HG02885 (cell line): ENCODE measurements around the gene GLIS1.

Experiments
- ATAC-seq: cut with Tn5 transposase; IDR thresholded peaks from one replicate; pipeline ENCODE4 v1.9.1; 2021; ENCODE audit warnings: mild to moderate bottlenecking; ENCODE audit not compliant: unreplicated experiment, poor library complexity

The GLIS1 gene

GRCh38 chr1:53484705-53485477 lies 254.1 kb downstream of the GLIS1 start:
- ATAC-seq, result no peak

DNA sequence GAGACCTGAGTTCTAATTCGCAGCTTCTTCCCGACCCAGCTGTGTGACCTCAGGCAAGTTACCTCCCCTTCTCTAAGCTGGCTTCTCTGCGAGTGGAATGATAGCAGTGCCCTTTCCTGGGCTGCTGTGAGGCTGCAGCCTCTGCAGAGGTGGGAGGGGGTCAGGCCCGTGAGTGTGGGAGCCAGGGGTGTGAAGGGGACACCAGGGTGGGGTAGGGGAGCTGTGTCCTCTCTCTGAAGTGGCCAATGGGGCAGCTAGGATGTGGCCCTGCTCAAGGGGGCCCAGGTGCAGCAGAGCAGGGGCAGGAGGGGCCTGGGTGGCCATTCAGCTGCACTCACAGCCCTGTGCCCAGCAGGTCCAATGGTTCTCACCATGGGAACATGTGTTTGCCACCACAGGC lies 255.3 kb downstream of the GLIS1 start:
- ATAC-seq, result no peak

DNA sequence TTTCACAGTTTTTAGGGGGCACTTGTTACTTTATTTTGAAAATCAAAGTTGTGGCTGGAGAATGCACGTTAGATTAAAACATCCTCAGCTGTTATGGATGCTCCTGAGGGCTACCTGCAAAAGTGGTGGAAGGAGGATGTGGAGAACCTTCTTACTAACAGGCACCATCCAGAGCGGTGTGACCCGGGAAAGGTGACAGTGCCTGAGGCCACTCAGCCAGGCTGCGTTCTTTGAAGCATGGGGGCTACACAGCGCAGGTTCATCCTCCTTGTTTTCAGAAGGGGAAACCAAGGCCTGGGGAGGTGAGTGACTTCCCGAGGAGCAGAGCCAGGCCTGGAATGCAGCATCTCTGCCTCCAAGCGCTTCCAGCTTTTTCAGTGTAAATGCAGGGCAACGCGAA lies 255.8 kb downstream of the GLIS1 start:
- no peak for ATAC-seq

DNA sequence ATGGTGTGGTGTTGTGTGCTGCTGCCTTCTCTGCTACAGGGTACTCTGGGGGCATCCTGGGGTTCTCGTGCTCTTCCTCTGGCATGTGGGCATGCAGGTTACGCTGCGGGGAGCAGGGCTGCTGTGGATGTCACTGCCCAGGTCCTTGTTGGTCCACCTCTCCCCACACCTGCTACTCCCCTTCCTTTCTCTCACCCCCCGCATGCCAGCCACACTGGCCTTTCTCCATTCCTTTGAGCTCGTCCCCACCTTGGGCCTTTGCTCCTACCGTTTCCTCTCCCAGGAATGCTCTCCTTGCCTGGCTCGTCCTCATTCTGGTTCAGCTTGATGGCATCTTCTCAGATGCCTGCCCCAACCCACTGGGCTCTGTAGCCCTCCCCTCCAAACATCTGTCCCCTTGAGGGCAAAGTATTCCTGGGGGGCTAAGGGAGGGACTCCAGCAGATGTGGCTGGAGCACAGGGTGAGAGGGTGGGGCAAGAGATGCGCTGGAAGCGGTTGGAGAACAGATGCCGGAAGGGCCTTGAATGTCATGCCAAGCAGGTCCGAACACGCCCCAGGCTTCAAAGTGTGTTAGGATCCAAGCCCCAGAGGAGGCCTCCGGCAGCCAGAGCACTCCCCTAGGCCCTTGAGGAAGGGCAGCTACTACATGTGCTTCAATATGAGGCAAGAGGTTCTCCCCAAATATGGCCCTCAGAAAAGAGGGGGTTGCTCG lies 256.4 kb downstream of the GLIS1 start:
- ATAC-seq, result no peak

DNA sequence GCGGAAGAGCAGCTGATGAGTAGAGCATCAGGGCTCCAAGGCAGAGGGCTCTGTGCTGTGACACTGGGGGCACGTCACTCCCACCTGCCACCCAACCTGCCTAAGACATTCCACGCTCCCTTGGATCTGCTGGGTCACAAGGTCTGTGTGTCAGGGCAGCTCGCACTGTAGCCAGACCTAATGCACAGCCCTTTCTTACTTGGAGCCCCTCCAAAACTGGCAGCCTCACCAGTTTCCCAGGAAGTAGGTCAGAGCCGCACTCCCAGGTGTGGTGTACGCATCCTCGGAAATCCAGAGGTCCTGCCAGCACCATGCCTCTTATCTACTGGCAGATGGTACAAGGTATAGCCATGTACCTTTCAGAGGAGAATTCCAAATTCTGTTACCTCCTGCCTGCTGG lies 257.5 kb downstream of the GLIS1 start:
- no peak for ATAC-seq

DNA sequence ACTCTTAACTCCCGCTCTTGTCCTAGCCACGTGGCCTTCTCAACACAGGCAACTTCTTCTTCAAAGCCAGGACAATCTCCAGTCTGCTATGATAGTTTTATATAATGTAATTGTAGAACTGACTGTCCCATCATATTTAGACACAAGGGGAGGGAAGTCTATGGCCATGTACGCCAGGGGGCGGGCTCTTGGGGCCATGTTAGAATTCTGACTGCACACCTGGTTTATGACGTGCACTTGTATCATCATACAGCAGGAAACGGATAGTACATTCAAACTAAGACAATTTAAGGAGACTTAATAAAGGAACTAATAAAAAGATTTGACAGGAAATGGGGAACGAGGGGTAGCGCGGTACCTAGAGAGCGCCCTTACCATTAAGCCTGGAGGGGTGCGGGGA lies 258.3 kb downstream of the GLIS1 start:
- ATAC-seq, result no peak

DNA sequence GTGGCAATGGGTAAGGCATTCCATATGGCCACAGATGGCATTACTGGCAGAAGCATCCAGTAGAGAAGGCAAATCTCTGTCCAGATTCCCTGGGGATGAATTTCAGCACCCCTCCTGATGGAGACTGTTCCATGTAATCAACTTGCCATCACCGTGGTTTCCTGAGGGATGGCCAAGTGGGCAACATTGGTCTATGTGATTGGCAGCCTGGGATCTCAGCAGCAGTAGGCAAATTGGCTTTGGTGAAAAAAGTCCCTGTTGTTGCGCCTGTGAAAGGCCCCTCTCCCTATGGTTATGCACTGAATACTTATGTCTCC lies 260.5 kb downstream of the GLIS1 start:
- ATAC-seq, result no peak

DNA sequence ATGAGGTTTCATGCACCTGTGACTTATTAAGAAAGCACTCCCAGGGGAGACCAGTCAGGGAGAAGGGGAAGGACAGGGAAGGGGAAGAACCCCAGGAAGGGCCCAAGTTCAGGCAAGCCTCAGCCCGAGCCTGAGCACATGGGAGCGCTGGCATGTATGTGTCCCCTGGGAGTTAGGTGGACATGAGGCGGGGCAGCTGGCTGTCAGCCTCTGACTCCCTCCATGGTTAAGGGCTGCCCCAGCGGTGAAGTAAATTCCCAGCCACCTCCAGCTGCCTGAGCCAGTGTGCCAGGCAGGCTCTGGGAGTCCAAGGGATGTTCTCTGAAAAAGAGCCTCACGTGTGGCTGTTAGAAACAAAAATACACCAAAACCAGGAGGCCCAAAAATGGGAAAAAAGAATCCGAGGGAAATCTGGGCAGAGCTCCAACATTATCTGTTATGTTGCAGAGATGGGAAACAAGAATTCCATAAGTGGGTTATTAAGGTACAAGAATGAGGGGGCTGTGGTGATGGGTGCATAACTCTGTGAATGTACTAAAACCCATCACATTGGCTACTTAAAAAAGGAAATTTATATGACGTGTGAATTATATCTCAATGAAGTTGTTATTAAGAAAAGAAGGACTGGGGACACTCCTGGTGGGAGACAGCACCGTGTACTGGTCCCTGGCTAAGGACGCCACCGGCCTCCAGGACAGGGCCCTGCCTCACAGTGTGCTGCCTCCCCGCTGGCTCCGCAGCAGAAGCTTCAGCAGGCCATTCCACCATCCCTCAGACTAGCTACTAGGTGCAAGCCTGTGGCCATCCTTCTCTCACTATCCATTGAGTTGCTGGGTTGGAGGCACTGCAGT lies 261.1 kb downstream of the GLIS1 start:
- no peak for ATAC-seq

DNA sequence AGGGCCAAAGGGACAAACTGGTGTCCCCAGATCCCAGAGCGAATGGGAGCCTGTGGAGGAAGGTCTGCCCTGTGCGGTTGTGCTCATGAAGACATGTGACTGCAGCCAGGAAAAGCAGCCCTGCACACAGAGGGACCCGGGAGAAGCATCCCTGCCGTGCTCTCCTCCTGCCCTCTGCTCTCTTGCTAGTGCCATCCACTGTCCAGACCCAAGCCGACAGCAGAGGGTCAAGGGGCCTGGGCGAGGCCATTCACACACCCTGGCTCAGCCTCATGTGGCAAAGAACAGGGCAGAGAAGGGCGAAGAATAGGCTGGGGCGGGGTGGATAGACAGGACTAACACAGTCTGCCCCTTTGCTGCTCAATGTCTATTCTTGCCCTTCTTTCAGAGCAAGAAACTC lies 262.4 kb downstream of the GLIS1 start:
- no peak for ATAC-seq

DNA sequence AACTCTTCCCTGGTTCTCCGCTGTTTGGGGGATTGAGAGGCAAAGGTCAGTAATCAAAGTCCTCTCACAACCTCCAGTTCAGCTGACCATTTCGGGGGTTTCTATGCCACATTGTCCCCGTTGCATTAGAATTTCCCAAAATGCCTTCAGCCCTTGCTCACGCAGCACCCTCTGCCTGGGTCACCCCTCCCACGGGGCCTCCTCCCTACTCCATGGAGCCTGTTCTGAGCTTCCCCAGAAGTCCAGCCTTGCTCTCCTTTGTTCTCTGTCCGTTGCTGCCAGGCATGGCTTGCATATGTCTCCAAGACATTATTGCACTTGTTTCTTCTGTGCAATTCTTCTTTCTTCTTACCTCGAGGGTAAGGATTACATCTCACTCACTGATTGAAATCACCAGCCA lies 263.3 kb downstream of the GLIS1 start:
- no peak for ATAC-seq

DNA sequence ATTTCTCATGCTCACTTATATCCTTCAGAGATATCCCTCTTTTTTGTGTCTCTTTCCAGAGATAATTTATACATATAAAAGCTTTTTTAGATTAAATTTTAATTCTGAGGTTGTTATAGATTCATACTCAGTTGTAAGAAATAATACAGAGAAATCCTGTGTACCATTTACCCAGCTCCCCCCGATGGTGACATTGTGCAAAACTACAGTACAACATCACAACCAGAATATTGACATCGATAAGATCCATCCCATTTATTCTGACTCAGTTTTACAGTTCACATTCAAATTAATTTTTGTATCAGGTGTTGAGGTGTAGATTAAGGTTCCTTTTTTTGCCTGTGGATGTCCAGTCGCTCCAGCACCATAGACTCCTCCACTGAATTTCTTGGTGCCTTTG lies 265.5 kb downstream of the GLIS1 start:
- ATAC-seq, result no peak

DNA sequence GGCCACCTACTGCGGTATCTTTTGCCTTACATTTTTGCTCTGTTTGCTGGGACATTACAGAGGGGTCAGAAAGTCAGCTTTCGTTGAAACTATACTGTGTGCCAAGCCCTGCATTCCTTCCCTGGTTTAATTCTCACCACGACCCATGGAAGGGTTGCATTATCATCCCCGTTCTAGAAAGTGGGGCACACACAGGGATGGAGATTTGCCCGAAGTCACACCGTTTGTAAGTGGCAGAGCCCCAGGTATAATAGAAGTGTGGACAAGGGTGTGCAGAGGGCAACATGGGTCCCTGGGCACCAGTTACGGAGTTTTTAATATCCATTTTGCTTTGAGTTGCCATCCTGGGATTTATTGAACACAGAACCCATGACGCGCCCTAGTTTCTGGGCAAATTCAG lies 268.0 kb downstream of the GLIS1 start:
- no peak for ATAC-seq

DNA sequence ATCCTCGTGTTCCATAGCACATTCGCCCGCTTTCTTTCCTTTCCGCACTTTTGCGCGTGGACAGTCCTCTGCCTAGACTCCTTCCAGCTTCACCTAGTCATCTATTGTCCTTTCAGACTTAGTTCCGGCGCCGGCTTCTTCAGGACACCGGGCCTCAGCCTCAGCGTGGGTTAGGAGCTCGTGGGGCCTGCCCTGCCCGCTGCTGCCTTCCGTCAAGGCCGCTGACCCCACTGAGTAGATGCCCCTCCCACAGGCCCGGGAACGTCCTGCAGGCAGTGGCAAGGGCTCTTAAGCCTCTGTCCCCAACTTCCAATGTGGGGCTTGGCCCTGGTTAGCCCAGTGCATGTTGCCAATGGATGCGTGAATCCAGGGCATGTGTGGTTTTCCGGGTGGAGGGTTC lies 268.4 kb downstream of the GLIS1 start:
- ATAC-seq, result no peak

DNA sequence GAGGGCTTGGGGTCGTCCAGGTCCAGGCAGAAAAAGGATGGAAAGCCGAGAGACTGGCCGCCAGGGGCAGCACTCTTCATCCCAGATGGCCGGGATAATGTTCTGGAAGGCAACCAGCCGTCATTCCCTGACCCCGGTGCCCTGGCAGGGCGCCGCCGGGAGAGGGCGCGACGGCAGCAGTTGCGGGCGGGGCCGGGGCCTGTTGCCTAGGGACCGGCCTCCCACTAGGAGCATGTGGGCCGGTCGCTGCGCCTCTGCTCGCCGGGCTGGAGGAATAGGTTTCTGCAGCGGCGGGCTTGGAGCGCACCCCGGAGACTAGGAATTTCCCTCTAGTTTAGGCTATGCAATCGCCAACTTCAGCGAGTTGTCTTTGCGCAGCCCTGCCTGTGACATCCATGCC lies 268.8 kb downstream of the GLIS1 start:
- no peak for ATAC-seq

DNA sequence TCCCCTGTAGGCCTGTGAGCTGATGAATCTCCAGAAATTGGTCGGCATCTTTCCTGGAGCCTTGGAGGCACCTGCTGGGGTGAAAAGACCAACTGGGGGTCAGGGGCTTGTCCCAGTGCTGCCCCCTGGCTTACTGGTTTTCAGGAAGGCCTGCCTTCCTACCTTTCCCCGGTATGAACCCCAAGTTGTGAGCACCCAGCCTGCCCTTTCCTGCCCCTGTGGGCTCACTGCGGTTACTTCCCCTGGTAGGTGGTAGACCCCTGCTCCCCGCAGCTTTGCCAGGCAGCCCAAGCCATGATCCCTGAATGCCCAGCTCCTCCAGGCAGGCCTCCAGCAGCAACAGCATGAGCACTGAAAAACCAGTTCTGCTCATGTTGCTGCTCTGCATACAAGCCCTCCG lies 269.6 kb downstream of the GLIS1 start:
- no peak for ATAC-seq

DNA sequence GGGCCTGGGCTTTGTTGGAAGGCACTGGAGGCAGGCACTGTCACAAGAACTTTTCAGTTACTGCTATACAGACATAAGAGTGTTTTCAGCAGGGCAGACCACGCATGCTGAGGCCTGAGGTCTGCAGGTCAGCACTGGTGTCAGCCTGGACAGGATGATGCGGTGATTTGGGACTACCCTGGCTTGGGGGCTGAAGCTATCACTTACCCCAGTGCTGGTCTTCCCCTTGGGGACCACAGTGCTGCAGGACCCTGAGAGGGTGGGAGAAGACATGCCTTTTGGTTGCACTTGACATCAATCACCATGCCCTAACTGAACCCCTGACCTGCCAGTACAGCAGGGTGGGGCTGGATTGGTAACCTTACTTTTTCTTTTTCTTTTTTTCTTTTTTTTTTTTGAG lies 270.6 kb downstream of the GLIS1 start:
- ATAC-seq, result no peak

GRCh38 chr1:53467391-53467790 lies 271.6 kb downstream of the GLIS1 start:
- no peak for ATAC-seq

DNA sequence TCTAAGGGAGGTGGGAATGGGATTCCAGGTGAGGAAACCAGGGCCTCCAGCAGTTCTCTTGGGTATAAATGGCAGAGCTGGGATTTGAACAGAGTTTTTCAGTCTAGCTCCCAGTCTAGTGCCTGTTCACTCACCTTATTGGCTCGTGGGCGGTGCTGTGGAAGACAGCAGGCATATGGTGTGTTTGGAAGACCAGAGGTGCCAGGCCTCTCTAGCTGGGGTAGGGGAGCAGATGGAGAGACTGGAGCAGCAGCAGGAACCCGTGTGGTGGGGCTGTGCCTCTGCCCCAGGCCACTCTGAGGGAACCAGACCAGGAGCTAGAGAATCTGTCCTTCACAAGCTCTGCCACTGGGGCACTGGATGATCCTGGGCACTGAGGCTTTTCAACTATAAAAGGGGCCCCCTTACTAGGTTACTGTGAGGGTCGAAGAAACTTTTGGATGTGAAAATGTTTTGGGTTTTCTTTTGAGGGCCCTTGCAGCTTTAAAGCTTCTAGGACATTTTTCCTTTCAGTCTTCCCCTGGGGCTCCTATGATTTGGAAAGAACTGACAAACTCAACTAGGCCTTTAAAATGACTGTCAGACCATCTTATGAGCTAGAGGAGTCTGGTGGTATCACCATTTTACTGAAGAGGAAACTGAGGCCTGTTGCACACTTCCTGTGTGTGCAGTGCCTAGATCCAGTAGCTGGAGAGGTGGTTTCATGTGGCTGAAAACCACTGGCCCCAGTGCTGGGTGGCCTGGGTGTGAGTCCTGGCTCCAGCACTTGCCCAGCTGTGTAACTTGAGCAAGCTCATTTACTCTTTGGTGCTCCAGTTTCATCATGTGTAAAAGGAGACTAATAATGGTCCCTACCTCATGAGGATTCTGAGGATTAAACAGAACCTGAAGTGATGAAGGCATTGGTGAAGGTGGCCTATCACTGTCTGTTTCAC lies 273.7 kb downstream of the GLIS1 start:
- ATAC-seq, result no peak

DNA sequence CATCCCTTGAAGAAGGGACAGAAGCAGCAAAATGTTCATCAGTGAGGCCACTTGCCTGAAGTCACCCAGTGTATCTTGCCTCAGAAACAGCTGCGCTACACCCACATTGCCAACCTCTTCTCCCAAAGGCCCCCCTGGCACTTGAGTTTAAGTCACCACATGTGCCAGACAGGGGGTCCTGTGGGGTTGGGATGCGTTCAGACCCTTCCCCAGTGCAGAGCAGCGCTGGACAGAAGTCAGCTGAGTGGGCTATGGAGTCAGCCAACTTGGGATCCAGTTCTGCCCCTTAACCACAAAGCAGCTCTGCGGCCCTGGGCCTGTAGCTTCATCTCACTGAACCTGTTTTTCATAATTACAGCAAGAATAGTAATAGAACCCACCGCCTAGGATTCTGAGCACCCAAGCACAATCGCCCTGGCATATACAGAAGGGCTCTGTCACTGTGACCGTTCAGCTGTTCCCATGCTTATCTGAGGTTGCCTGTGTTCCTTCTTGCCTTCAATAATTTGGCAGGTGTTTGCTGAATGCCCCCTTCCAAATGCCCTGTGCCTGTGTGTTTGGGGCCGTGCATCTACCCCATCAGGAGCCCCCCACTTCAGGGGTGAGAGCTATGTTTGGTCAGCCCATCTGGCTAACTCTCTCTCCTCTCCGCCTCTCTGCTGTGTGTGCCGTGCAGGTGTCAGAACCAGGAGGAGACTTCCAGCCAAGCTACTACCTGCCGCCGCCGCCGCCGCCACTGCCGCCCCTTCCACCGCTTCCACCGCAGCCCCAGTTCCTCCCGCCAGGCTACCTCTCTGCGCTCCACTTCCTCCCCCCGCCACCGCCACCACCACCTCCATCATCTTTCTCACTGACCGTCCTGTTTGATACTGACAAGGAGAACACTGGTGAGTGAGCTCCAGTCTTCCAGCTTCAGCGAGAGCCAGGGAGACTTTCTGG lies 274.7 kb downstream of the GLIS1 start:
- ATAC-seq, result no peak
